Activated T-cell treated with anti-CD3 and anti-CD28 coated beads for 4 hours (primary cell): ENCODE data around the gene CTSD.

Experiments
- DNase-seq: peaks from one replicate; pipeline ENCODE4 v3.0.0-alpha.2; 2020

The CTSD gene

GRCh38 chr11:1719781-1720180 is 43.9 kb downstream of the CTSD start:
- DNase-seq = no peak

GRCh38 chr11:1718326-1718725 is 45.4 kb downstream of the CTSD start:
- no peak for DNase-seq

GRCh38 chr11:1717745-1718144 is 46.0 kb downstream of the CTSD start:
- no peak for DNase-seq

- no peak for DNase-seq
Observed at GRCh38 chr11:1714908-1715885, 48.5 kb downstream of the CTSD start.

GRCh38 chr11:1708716-1709115 is 55.0 kb downstream of the CTSD start:
- no peak for DNase-seq

GRCh38 chr11:1707751-1708150 is 56.0 kb downstream of the CTSD start:
- DNase-seq = no peak

- DNase-seq = no peak
Observed at GRCh38 chr11:1706634-1707400, 56.9 kb downstream of the CTSD start.

- no peak for DNase-seq
Observed at GRCh38 chr11:1705126-1706052, 58.3 kb downstream of the CTSD start.

- DNase-seq = no peak
Observed at GRCh38 chr11:1703146-1703545, 60.6 kb downstream of the CTSD start.
